Gastroesophageal sphincter (tissue), 4 donors: ENCODE measurements around the gene VAMP4. TPM values are rescaled to one million over a fixed set of nuclear protein-coding genes. Genes with fewer than 3 reads are reported as not detected.
A peak's percentile ranks its signal among the peaks of the same experiment; 100 is the strongest.

Experiments used
- ATAC-seq: fragments of 150-250 bp; one replicate; pipeline ENCODE4 v1.9.1; 2016; ENCODE audit warnings: mild to moderate bottlenecking, moderate library complexity
- H3K27ac ChIP-seq, 4 donors: fragments of 200-600 bp; sonication (generic) in 3 of 4; 1 replicate in 3 of 4; 2 replicates in 1 of 4; pipeline ENCODE4 v1.5.1; 2016 to 2019
- H3K27me3 ChIP-seq: fragments of 200-600 bp; sonication (generic); one replicate; pipeline ENCODE4 v1.5.1; 2019
- H3K36me3 ChIP-seq, 2 donors: fragments of 200-600 bp; sonication (generic); one replicate each; pipeline ENCODE4 v1.5.1; 2019; ENCODE audit warnings: control low read depth in 1 of 2
- H3K4me1 ChIP-seq, 3 donors: fragments of 200-600 bp; sonication (generic); 1 replicate in 2 of 3; 2 replicates in 1 of 3; pipeline ENCODE4 v1.5.1; 2016 to 2019; ENCODE audit warnings: control low read depth in 2 of 3
- H3K4me3 ChIP-seq, 2 donors: fragments of 200-600 bp; sonication (generic); one replicate each; pipeline ENCODE4 v1.5.1; 2019; ENCODE audit warnings: mild to moderate bottlenecking in 1 of 2, moderate library complexity in 1 of 2
- H3K9me3 ChIP-seq, 3 donors: fragments of 200-600 bp; sonication (generic); one replicate each; pipeline ENCODE4 v1.5.1; 2017 to 2019; ENCODE audit warnings: control low read depth in 2 of 3
- EP300 ChIP-seq: sonication (generic); formaldehyde crosslinking; IDR thresholded peaks from one replicate; pipeline ENCODE4 v1.6.1; 2017; ENCODE audit warnings: antibody characterized with exemption, mild to moderate bottlenecking
- POLR2A ChIP-seq, 2 donors: fragments of 450-650 bp; IDR thresholded peaks; one replicate each; pipeline ENCODE4 v1.6.1; 2017; ENCODE audit warnings: antibody characterized with exemption in 2 of 2, mild to moderate bottlenecking in 2 of 2, moderate library complexity in 1 of 2
- POLR2AphosphoS5 ChIP-seq: sonication (generic); formaldehyde crosslinking; IDR thresholded peaks from one replicate; pipeline ENCODE4 v1.6.1; 2017; ENCODE audit warnings: antibody characterized with exemption
- WGBS, 2 donors: methylation state at CpG; one replicate each; pipeline ENCODE4 v1.1.5; 2018; ENCODE audit warnings: low coverage in 1 of 2; 5-methylcytosine and 5-hydroxymethylcytosine counted together
- total RNA-seq, 4 donors: library from RNA; depleted of rRNA; stranded (reverse); fragments of >200 nt; gene quantifications; one replicate each; pipeline ENCODE4 v1.1.0, GENCODE V29; 2016
- TF ChIP-seq, protein P1 (sequence below), 4 experiments: fragments of 200-600 bp in 2 of 4; fragments of 450-650 bp in 2 of 4; sonication (generic) in 1 of 4; IDR thresholded peaks; one replicate each; pipeline ENCODE4 v1.5.1; 2017 to 2019; ENCODE audit warnings: antibody characterized with exemption in 4 of 4, mild to moderate bottlenecking in 2 of 4, moderate library complexity in 2 of 4

Gene VAMP4
- total RNA-seq, 4 donors from 2014 or later = 16.3 to 37.5 (median 20.0) TPM

DNA sequence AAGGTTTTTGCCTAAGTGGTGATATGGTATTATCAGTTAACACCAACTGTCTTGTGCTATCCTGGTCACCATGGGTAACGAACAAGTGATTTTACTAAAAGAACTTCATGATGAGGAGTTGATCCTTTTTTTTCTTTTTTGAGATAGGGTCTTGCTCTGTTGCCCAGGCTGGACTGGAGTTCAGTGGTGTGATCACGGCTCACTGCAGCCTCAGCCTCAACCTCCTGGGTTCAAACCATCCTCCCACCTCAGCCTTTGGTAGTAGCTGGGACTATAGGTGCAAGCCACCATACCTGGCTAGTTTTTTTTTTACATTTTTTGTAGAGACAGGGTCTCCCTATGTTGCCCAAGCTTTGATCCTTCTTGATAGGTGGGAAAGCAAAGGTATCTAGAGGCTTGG is 44.7 kb upstream of the VAMP4 start:
- Histone ChIP-seq H3K4me3 (no peak overlapping the region), H3K27me3 (no peaks in the 10 kb centered on the region), H3K9me3 (no peaks in the 10 kb centered on the region), H3K4me1 (peaks cover 0 to 44% (median 16%) of the 10 kb centered on the region in 3 donors), H3K36me3 (peaks cover 0 to 81% of the 10 kb centered on the region in 2 donors), H3K27ac (no peak overlapping the region)
- 95 to 100% methylated on average over 2 of the region's 2 CpGs for WGBS, 2 donors
- ATAC-seq = no peak
- no peak for TF ChIP-seq POLR2AphosphoS5
- TF ChIP-seq POLR2A (IDR thresholded peaks at IDR 0.05) = no peak
- TF ChIP-seq EP300 = no peak
- TF ChIP-seq, protein P1, sequence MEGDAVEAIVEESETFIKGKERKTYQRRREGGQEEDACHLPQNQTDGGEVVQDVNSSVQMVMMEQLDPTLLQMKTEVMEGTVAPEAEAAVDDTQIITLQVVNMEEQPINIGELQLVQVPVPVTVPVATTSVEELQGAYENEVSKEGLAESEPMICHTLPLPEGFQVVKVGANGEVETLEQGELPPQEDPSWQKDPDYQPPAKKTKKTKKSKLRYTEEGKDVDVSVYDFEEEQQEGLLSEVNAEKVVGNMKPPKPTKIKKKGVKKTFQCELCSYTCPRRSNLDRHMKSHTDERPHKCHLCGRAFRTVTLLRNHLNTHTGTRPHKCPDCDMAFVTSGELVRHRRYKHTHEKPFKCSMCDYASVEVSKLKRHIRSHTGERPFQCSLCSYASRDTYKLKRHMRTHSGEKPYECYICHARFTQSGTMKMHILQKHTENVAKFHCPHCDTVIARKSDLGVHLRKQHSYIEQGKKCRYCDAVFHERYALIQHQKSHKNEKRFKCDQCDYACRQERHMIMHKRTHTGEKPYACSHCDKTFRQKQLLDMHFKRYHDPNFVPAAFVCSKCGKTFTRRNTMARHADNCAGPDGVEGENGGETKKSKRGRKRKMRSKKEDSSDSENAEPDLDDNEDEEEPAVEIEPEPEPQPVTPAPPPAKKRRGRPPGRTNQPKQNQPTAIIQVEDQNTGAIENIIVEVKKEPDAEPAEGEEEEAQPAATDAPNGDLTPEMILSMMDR (IDR thresholded peaks at IDR 0.05) = no peak

DNA sequence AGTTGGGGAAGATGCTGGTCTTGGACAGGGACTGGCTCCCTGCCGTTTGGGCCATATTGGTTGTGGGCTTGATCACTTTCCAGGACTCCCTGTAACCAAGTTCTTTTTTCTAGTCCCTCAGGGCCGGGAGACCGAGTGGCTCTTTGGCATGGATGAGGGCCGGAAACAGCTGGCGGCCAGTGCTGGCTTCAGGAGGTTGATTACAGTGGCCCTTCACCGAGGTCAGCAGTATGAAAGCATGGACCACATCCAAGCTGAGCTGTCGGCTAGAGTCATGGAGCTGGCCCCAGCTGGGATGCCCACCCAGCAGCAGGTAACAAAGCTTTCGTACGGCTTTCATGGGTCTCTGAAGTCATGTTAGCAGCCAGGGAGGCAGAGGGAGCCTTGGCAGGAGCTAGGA is 43.9 kb upstream of the VAMP4 start:
- Histone ChIP-seq H3K4me3 (no peak overlapping the region), H3K27ac (no peak overlapping the region), H3K27me3 (no peaks in the 10 kb centered on the region), H3K36me3 (peaks cover 0 to 73% of the 10 kb centered on the region in 2 donors), H3K9me3 (no peaks in the 10 kb centered on the region), H3K4me1 (peaks cover 0 to 45% (median 17%) of the 10 kb centered on the region in 3 donors)
- ATAC-seq = no peak
- TF ChIP-seq EP300 = no peak
- WGBS, 2 donors = 71% methylated on average over 4 of the region's 9 CpGs; no CpG with 5 or more reads in 1 of the 2 donors

DNA sequence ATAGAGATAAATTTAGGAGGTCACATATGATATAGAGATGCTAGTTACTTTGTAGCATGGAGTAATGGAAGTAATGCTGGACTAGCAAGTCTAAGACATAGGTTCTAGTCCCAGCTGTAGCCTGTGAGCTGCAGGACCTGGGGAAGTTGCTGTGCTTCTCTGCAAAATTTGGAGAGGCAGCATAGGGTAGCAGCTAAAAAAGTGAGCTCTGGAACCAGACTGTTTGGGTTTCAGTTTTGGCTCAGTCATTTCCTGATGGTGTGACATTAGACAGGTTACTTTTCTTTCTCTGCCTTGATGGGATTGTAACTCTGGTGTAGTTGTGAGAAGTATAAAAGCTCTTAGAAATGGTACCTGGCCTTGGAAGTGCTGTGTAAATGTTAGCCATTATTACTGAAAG is 42.9 kb upstream of the VAMP4 start:
- H3K27ac ChIP-seq = no peak overlapping the region
- peaks cover 0 to 63% of the 10 kb centered on the region in 2 donors for H3K36me3 ChIP-seq
- no peak overlapping the region for H3K4me3 ChIP-seq
- no peaks in the 10 kb centered on the region for H3K27me3 ChIP-seq
- H3K4me1 ChIP-seq = peaks cover 0 to 52% (median 20%) of the 10 kb centered on the region in 3 donors
- TF ChIP-seq, protein P1 (IDR thresholded peaks at IDR 0.05) = no peak
- no peak for TF ChIP-seq POLR2AphosphoS5
- TF ChIP-seq POLR2A (IDR thresholded peaks at IDR 0.05) = no peak
- TF ChIP-seq EP300 = no peak
- H3K9me3 ChIP-seq = no peaks in the 10 kb centered on the region
- ATAC-seq = no peak

DNA sequence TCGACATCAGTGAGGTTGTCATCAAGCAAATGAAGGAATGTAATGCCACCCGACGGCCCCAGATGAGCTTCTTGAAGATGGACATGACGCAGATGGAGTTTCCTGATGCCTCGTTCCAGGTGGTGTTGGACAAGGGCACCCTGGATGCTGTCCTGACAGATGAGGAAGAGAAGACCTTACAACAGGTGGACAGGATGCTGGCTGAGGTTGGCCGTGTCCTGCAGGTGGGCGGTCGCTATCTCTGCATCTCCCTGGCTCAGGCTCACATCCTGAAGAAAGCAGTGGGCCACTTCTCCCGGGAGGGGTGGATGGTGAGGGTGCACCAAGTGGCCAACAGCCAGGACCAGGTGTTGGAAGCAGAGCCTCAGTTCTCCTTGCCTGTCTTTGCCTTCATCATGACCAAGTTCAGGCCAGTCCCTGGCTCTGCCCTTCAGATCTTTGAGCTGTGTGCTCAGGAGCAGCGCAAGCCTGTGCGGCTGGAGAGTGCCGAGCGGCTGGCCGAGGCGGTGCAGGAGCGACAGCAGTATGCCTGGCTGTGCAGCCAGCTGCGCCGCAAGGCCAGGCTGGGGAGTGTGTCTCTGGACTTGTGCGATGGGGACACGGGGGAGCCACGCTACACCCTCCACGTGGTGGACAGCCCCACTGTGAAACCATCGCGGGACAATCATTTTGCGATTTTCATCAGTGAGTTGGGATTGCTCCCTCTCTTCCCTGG is 42.1 kb upstream of the VAMP4 start:
- Histone ChIP-seq H3K27me3 (no peaks in the 10 kb centered on the region), H3K36me3 (peaks cover 0 to 55% of the 10 kb centered on the region in 2 donors), H3K4me1 (peaks cover 0 to 52% (median 20%) of the 10 kb centered on the region in 3 donors), H3K9me3 (no peaks in the 10 kb centered on the region), H3K27ac (no peak overlapping the region), H3K4me3 (no peak overlapping the region)
- 81 to 88% methylated on average over 4 to 8 of the region's 25 CpGs for WGBS, 2 donors
- ATAC-seq = no peak
- TF ChIP-seq, protein P1 (IDR thresholded peaks at IDR 0.05) = no peak
- no peak for TF ChIP-seq POLR2A (IDR thresholded peaks at IDR 0.05)
- TF ChIP-seq POLR2AphosphoS5 = no peak
- no peak for TF ChIP-seq EP300

DNA sequence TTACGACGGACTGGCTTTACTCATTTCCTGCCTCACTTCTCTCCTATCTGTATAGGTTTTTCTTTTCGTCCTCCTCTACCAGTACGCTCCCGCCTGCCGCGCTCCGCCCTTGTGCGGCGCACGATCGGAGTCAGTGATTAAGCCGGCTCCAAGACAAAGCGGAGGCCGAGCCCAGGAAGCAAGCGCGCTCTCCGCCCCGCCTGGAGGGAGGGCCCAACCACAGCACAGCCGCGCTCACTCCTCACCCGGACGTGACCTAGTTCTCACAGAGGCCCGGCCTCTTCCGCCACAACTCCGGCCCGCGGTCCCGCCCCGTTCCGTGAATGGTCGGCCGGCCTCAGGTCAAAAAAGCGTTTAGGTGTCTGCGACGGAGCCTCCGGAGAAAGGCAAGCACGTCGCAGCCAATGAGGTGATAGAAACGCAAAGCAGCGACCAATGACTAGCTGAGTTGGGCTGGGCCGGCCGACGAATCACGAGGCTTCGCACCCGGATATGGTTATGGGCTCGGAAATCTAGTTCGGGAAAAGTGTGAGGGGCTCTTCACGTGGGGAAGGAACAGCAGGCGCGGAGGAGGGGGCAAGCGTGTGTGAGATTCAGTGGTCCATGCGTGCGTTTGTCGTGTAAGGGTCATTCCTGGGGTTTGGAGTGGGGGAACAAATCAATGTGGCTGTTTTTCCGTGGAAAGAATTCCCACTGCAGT is 39.5 kb upstream of the VAMP4 start, which contains the start of gene METTL13:
Gene METTL13 (plus strand): TSS at position 485 of the 700 bp plus-strand sequence. CDS start 308 bp downstream, outside the sequence.
- H3K27me3 ChIP-seq = no peaks in the 10 kb centered on the region
- TF ChIP-seq POLR2A (IDR thresholded peaks at IDR 0.05) (peak; percentile 86 to 89), POLR2AphosphoS5 (peak; percentile 97), EP300 (no peak)
- TF ChIP-seq, protein P1 (IDR thresholded peaks at IDR 0.05) = peak in 2 of 4 experiments; percentile 9 to 13
- peaks cover 0 to 52% (median 17%) of the 10 kb centered on the region in 3 donors for H3K4me1 ChIP-seq
- H3K9me3 ChIP-seq = no peaks in the 10 kb centered on the region
- 0% methylated on average over 11 to 13 of the region's 57 CpGs for WGBS, 2 donors
- peaks cover 0 to 28% of the 10 kb centered on the region in 2 donors for H3K36me3 ChIP-seq
- ATAC-seq = peak; percentile 100
- H3K4me3 ChIP-seq = peak within 1 kb of the TSS; percentile 70 to 80
- H3K27ac ChIP-seq = peak within 1 kb of the TSS; percentile 62 to 93 (median 92)
